Testis (tissue), 3 donors: ENCODE data around the gene VPS52. TPM values are rescaled to one million over a fixed set of nuclear protein-coding genes. Genes with fewer than 3 reads are reported as not detected.

Source experiments
- DNase-seq: peaks from one replicate; pipeline ENCODE4 v3.0.0-alpha.2; 2019
- H3K27ac ChIP-seq, 2 donors: fragments of 200-600 bp; sonication (generic); one replicate each; pipeline ENCODE4 v1.5.1; 2019
- H3K27me3 ChIP-seq: fragments of 200-600 bp; sonication (generic); one replicate; pipeline ENCODE4 v1.5.1; 2019
- H3K36me3 ChIP-seq: fragments of 200-600 bp; sonication (generic); one replicate; pipeline ENCODE4 v1.5.1; 2017; ENCODE audit warnings: low read depth; ENCODE audit errors: missing control alignments
- H3K4me1 ChIP-seq: fragments of 200-600 bp; sonication (generic); one replicate; pipeline ENCODE4 v1.5.1; 2019
- H3K4me3 ChIP-seq, 2 donors: fragments of 200-600 bp; sonication (generic); one replicate each; pipeline ENCODE4 v1.5.1; 2017 to 2019
- H3K9me3 ChIP-seq: fragments of 200-600 bp; sonication (generic); one replicate; pipeline ENCODE4 v1.5.1; 2017
- CTCF ChIP-seq, 3 experiments: fragments of 450-650 bp in 2 of 3; fragments of 200-600 bp in 1 of 3; sonication (generic) in 1 of 3; IDR thresholded peaks; one replicate each; pipeline ENCODE4 v1.5.1; 2016 to 2019; ENCODE audit warnings: antibody characterized with exemption in 3 of 3, mild to moderate bottlenecking in 2 of 3, moderate library complexity in 1 of 3
- POLR2A ChIP-seq: fragments of 450-650 bp; IDR thresholded peaks from one replicate; pipeline ENCODE4 v1.6.1; 2017; ENCODE audit warnings: antibody characterized with exemption, mild to moderate bottlenecking, moderate library complexity
- WGBS, 2 donors: methylation state at CpG; one replicate each; pipeline ENCODE4 v1.1.5; 2018; 5-methylcytosine and 5-hydroxymethylcytosine counted together
- intact Hi-C: fragments of 100-400 bp; cut with DNase I; formaldehyde crosslinking; loops from one replicate; pipeline ENCODE4 v1.15.1; 2023; ENCODE audit warnings: low total_unique reads
- polyA plus RNA-seq: library from polyadenylated mRNA; stranded (reverse); fragments of 350-450 nt; fragmentation: Illumina TruSeq; extraction: RNeasy Lipid Tissue Mini Kit (QIAGEN cat#74804); gene quantifications from one replicate; pipeline ENCODE4 v1.2.3, GENCODE V29; 2014; ENCODE audit warnings: low read depth, low replicate concordance; ENCODE audit not compliant: insufficient read depth
- total RNA-seq, 2 donors: library from RNA; depleted of rRNA; stranded (reverse); fragments of >200 nt; gene quantifications; one replicate each; pipeline ENCODE4 v1.2.3, GENCODE V29; 2016

Gene VPS52
- total and polyA plus RNA-seq, 3 donors from 2014 or later = 71.0 to 87.1 (median 85.0) TPM

GRCh38 chr6:33254591-33254990 lies 17.1 kb downstream of the VPS52 start:
- Histone ChIP-seq H3K4me3 (no peak overlapping the region), H3K4me1 (peaks cover 9% of the 10 kb centered on the region), H3K27ac (no peak overlapping the region), H3K9me3 (no peaks in the 10 kb centered on the region), H3K36me3 (no peaks in the 10 kb centered on the region), H3K27me3 (no peaks in the 10 kb centered on the region)
- intact Hi-C loops = no loop called here
- no peak for DNase-seq
- 89 to 94% methylated on average over 4 of the region's 4 CpGs for WGBS, 2 donors
- TF ChIP-seq POLR2A = no peak
- no peak for TF ChIP-seq CTCF (IDR thresholded peaks at IDR 0.05)

- TF ChIP-seq CTCF (IDR thresholded peaks at IDR 0.05) (no peak), POLR2A (no peak)
- intact Hi-C loops = no loop called here
- H3K36me3 ChIP-seq = no peaks in the 10 kb centered on the region
- H3K4me3 ChIP-seq = no peak overlapping the region
- H3K27ac ChIP-seq = no peak overlapping the region
- H3K9me3 ChIP-seq = no peaks in the 10 kb centered on the region
- no peak for DNase-seq
- no peaks in the 10 kb centered on the region for H3K27me3 ChIP-seq
- peaks cover 19% of the 10 kb centered on the region for H3K4me1 ChIP-seq
These were observed 18.9 kb downstream of the VPS52 start for GRCh38 chr6:33252759-33253158.

GRCh38 chr6:33251395-33252012 lies 20.2 kb downstream of the VPS52 start:
- Histone ChIP-seq H3K27me3 (no peaks in the 10 kb centered on the region), H3K4me3 (no peak overlapping the region), H3K36me3 (no peaks in the 10 kb centered on the region), H3K4me1 (peaks cover 21% of the 10 kb centered on the region), H3K9me3 (no peaks in the 10 kb centered on the region), H3K27ac (no peak overlapping the region)
- DNase-seq = no peak
- TF ChIP-seq CTCF (IDR thresholded peaks at IDR 0.05) (no peak), POLR2A (no peak)
- intact Hi-C loops = no loop called here
- 87 to 92% methylated on average over 6 of the region's 6 CpGs for WGBS, 2 donors

- intact Hi-C loops = no loop called here
- Histone ChIP-seq H3K36me3 (no peaks in the 10 kb centered on the region), H3K27ac (peak overlapping the region in 1 of 2 donors; percentile 98), H3K27me3 (no peaks in the 10 kb centered on the region), H3K4me1 (peaks cover 21% of the 10 kb centered on the region), H3K9me3 (no peaks in the 10 kb centered on the region), H3K4me3 (no peak overlapping the region)
- DNase-seq = no peak
- no peak for TF ChIP-seq POLR2A
- TF ChIP-seq CTCF (IDR thresholded peaks at IDR 0.05) = no peak
- WGBS, 2 donors = 92 to 93% methylated on average over 13 of the region's 13 CpGs
These were observed 20.9 kb downstream of the VPS52 start for GRCh38 chr6:33250731-33251130.
